NCI-H187 (cell line): ENCODE results near the gene SHISA6.

Source experiments
- DNase-seq, 2 experiments: peaks; one replicate each; lab custom pipeline; 2025; lab: John Stamatoyannopoulos, UW

The SHISA6 gene

GRCh38 chr17:11539637-11540036 lies 298.6 kb downstream of the SHISA6 start:
- DNase-seq = no peak

GRCh38 chr17:11545002-11545401 lies 304.0 kb downstream of the SHISA6 start:
- DNase-seq = no peak

GRCh38 chr17:11545696-11546095 lies 304.7 kb downstream of the SHISA6 start:
- DNase-seq = no peak

GRCh38 chr17:11547853-11548252 lies 306.8 kb downstream of the SHISA6 start:
- DNase-seq = no peak

GRCh38 chr17:11548398-11548797 lies 307.4 kb downstream of the SHISA6 start:
- DNase-seq = no peak

GRCh38 chr17:11550431-11550830 lies 309.4 kb downstream of the SHISA6 start:
- DNase-seq = no peak

- no peak for DNase-seq
Observed at GRCh38 chr17:11551442-11551841, 310.4 kb downstream of the SHISA6 start.

GRCh38 chr17:11553135-11553534 lies 312.1 kb downstream of the SHISA6 start:
- no peak for DNase-seq

GRCh38 chr17:11554042-11554441 lies 313.0 kb downstream of the SHISA6 start:
- DNase-seq = no peak

GRCh38 chr17:11554542-11554941 lies 313.5 kb downstream of the SHISA6 start:
- DNase-seq = no peak

GRCh38 chr17:11555530-11555929 lies 314.5 kb downstream of the SHISA6 start:
- DNase-seq = no peak

- DNase-seq = no peak
Observed at GRCh38 chr17:11557727-11558452, 316.9 kb downstream of the SHISA6 start.

GRCh38 chr17:11558681-11559234 lies 317.7 kb downstream of the SHISA6 start:
- no peak for DNase-seq

- no peak for DNase-seq
Observed at GRCh38 chr17:11559601-11560000, 318.6 kb downstream of the SHISA6 start.

GRCh38 chr17:11561281-11561680 lies 320.3 kb downstream of the SHISA6 start:
- no peak for DNase-seq

- no peak for DNase-seq
Observed at GRCh38 chr17:11561702-11562101, 320.7 kb downstream of the SHISA6 start.

- no peak for DNase-seq
Observed at GRCh38 chr17:11564589-11565380, 323.8 kb downstream of the SHISA6 start.

GRCh38 chr17:11565591-11565990 lies 324.6 kb downstream of the SHISA6 start:
- DNase-seq = no peak

- DNase-seq = no peak
Observed at GRCh38 chr17:11578998-11579397, 338.0 kb downstream of the SHISA6 start.

GRCh38 chr17:11580677-11581076 lies 339.7 kb downstream of the SHISA6 start:
- no peak for DNase-seq

- no peak for DNase-seq
Observed at GRCh38 chr17:11582217-11582616, 341.2 kb downstream of the SHISA6 start.

- DNase-seq = no peak
Observed at GRCh38 chr17:11583306-11583992, 342.4 kb downstream of the SHISA6 start.

GRCh38 chr17:11589716-11590115 lies 348.7 kb downstream of the SHISA6 start:
- DNase-seq = no peak
